Karpas-422 (cell line): Measurements from ENCODE around the gene EPB41L2. TPM values are rescaled to one million over a fixed set of nuclear protein-coding genes. Genes with fewer than 3 reads are reported as not detected.

Experiments used
- DNase-seq: peaks from one replicate; pipeline ENCODE4 v3.0.0-alpha.2; 2015
- H2AFZ ChIP-seq: fragments of 200-600 bp; sonication (generic); 2 replicates; pipeline ENCODE4 v1.6.1; 2014; ENCODE audit warnings: antibody characterized with exemption, low read length, mixed read lengths
- H3K27ac ChIP-seq: fragments of 200-600 bp; sonication (generic); 2 replicates; pipeline ENCODE4 v1.5.1; 2014; ENCODE audit warnings: mild to moderate bottlenecking, low read length, moderate library complexity
- H3K27me3 ChIP-seq: fragments of 200-600 bp; sonication (generic); 2 replicates; pipeline ENCODE4 v1.6.1; 2014; ENCODE audit warnings: low read length, mixed read lengths
- H3K36me3 ChIP-seq: fragments of 200-600 bp; sonication (generic); 2 replicates; pipeline ENCODE4 v1.6.1; 2014; ENCODE audit warnings: low read length, mixed read lengths; ENCODE audit not compliant: insufficient read depth
- H3K4me1 ChIP-seq: fragments of 200-600 bp; sonication (generic); 2 replicates; pipeline ENCODE4 v1.6.1; 2014; ENCODE audit warnings: mild to moderate bottlenecking, low read length, mixed read lengths
- H3K4me2 ChIP-seq: fragments of 200-600 bp; sonication (generic); 2 replicates; pipeline ENCODE4 v1.6.1; 2014; ENCODE audit warnings: low read length, low read depth, mild to moderate bottlenecking; ENCODE audit not compliant: poor library complexity, severe bottlenecking
- H3K4me3 ChIP-seq: fragments of 200-600 bp; sonication (generic); 2 replicates; pipeline ENCODE4 v1.5.1; 2014; ENCODE audit warnings: mild to moderate bottlenecking, antibody characterized with exemption, low read length, mixed read lengths
- H3K79me2 ChIP-seq: fragments of 200-600 bp; sonication (generic); 2 replicates; pipeline ENCODE4 v1.6.1; 2014; ENCODE audit warnings: mild to moderate bottlenecking, low read length, mixed read lengths
- H3K9ac ChIP-seq: fragments of 200-600 bp; sonication (generic); 2 replicates; pipeline ENCODE4 v1.6.0; 2014; ENCODE audit warnings: low read length
- H3K9me2 ChIP-seq: fragments of 200-600 bp; sonication (generic), shearing (Covaris generic); replicated peaks from 2 replicates; pipeline ENCODE4 v1.6.0; 2014; ENCODE audit warnings: mild to moderate bottlenecking, low read length, moderate library complexity; ENCODE audit not compliant: insufficient read depth
- H3K9me3 ChIP-seq: fragments of 300-700, 200-600 bp; sonication (generic); 2 replicates; pipeline ENCODE4 v1.6.1; 2014; ENCODE audit warnings: low read length, mixed read lengths
- H4K20me1 ChIP-seq: fragments of 200-600 bp; sonication (generic); 2 replicates; pipeline ENCODE4 v1.6.1; 2014; ENCODE audit warnings: mild to moderate bottlenecking, antibody characterized with exemption, low read length, low read depth; ENCODE audit not compliant: insufficient read depth
- total RNA-seq: library from RNA; depleted of rRNA; stranded (reverse); fragments of >200 nt; shearing (Covaris generic); gene quantifications from 2 replicates; pipeline ENCODE4 v1.2.3, GENCODE V29; 2014; ENCODE audit warnings: low replicate concordance

EPB41L2 gene
- total RNA-seq, 1 experiment from 2014 or later = 1.7 TPM

- Histone ChIP-seq H3K9me2 (no peaks in the 10 kb centered on the region), H4K20me1 (no peaks in the 10 kb centered on the region), H3K27ac (no peak overlapping the region), H3K79me2 (no peaks in the 10 kb centered on the region), H3K36me3 (no peaks in the 10 kb centered on the region), H3K4me1 (no peaks in the 10 kb centered on the region), H3K27me3 (no peaks in the 10 kb centered on the region), H3K4me2 (no peak overlapping the region), H3K4me3 (no peak overlapping the region), H3K9me3 (no peaks in the 10 kb centered on the region), H3K9ac (no peak overlapping the region), H2AFZ (no peak overlapping the region)
- DNase-seq = no peak
Measured at GRCh38 chr6:130858054-130858453, 205.0 kb downstream of the EPB41L2 start.

- Histone ChIP-seq H3K27ac (no peak overlapping the region), H3K27me3 (no peaks in the 10 kb centered on the region), H3K9ac (no peak overlapping the region), H3K4me3 (no peak overlapping the region), H3K9me2 (no peaks in the 10 kb centered on the region), H3K4me2 (no peak overlapping the region), H3K9me3 (no peaks in the 10 kb centered on the region), H3K79me2 (no peaks in the 10 kb centered on the region), H3K36me3 (no peaks in the 10 kb centered on the region), H2AFZ (no peak overlapping the region), H3K4me1 (peaks cover 4% of the 10 kb centered on the region), H4K20me1 (no peaks in the 10 kb centered on the region)
- DNase-seq = no peak
Measured at GRCh38 chr6:130853555-130854183, 209.4 kb downstream of the EPB41L2 start.

- Histone ChIP-seq H3K27me3 (no peaks in the 10 kb centered on the region), H3K4me1 (peaks cover 9% of the 10 kb centered on the region), H3K27ac (no peak overlapping the region), H3K79me2 (no peaks in the 10 kb centered on the region), H3K9ac (no peak overlapping the region), H3K9me3 (no peaks in the 10 kb centered on the region), H2AFZ (no peak overlapping the region), H4K20me1 (no peaks in the 10 kb centered on the region), H3K4me3 (no peak overlapping the region), H3K4me2 (no peak overlapping the region), H3K36me3 (no peaks in the 10 kb centered on the region), H3K9me2 (no peaks in the 10 kb centered on the region)
- no peak for DNase-seq
Measured at GRCh38 chr6:130852844-130853554, 210.0 kb downstream of the EPB41L2 start.

GRCh38 chr6:130851026-130851425 lies 212.0 kb downstream of the EPB41L2 start:
- H3K9ac ChIP-seq = no peak overlapping the region
- H3K9me2 ChIP-seq = no peaks in the 10 kb centered on the region
- no peak overlapping the region for H3K4me3 ChIP-seq
- no peaks in the 10 kb centered on the region for H3K79me2 ChIP-seq
- no peaks in the 10 kb centered on the region for H3K27me3 ChIP-seq
- H4K20me1 ChIP-seq = no peaks in the 10 kb centered on the region
- no peak for DNase-seq
- no peak overlapping the region for H3K27ac ChIP-seq
- no peak overlapping the region for H3K4me2 ChIP-seq
- peaks cover 20% of the 10 kb centered on the region for H3K4me1 ChIP-seq
- H2AFZ ChIP-seq = no peak overlapping the region
- no peaks in the 10 kb centered on the region for H3K9me3 ChIP-seq
- H3K36me3 ChIP-seq = no peaks in the 10 kb centered on the region

- Histone ChIP-seq H3K4me1 (peaks cover 20% of the 10 kb centered on the region), H3K27ac (no peak overlapping the region), H3K4me2 (no peak overlapping the region), H3K36me3 (no peaks in the 10 kb centered on the region), H3K27me3 (no peaks in the 10 kb centered on the region), H3K79me2 (no peaks in the 10 kb centered on the region), H3K9me3 (no peaks in the 10 kb centered on the region), H3K9ac (no peak overlapping the region), H2AFZ (no peak overlapping the region), H3K4me3 (no peak overlapping the region), H4K20me1 (no peaks in the 10 kb centered on the region), H3K9me2 (no peaks in the 10 kb centered on the region)
- DNase-seq = no peak
Measured at GRCh38 chr6:130849594-130849993, 213.5 kb downstream of the EPB41L2 start.

GRCh38 chr6:130848945-130849344 lies 214.1 kb downstream of the EPB41L2 start:
- Histone ChIP-seq H3K4me2 (no peak overlapping the region), H3K9ac (no peak overlapping the region), H3K27ac (no peak overlapping the region), H3K4me3 (no peak overlapping the region), H3K9me2 (no peaks in the 10 kb centered on the region), H4K20me1 (no peaks in the 10 kb centered on the region), H2AFZ (no peak overlapping the region), H3K79me2 (no peaks in the 10 kb centered on the region), H3K4me1 (peaks cover 20% of the 10 kb centered on the region), H3K27me3 (no peaks in the 10 kb centered on the region), H3K36me3 (no peaks in the 10 kb centered on the region), H3K9me3 (no peaks in the 10 kb centered on the region)
- peak; percentile 51 for DNase-seq

- no peak overlapping the region for H2AFZ ChIP-seq
- DNase-seq = peak; percentile 67
Measured at GRCh38 chr6:130847001-130847910, 215.8 kb downstream of the EPB41L2 start.

GRCh38 chr6:130846501-130846900 lies 216.5 kb downstream of the EPB41L2 start:
- no peaks in the 10 kb centered on the region for H4K20me1 ChIP-seq
- peaks cover 20% of the 10 kb centered on the region for H3K4me1 ChIP-seq
- H3K9me3 ChIP-seq = no peaks in the 10 kb centered on the region
- no peaks in the 10 kb centered on the region for H3K9me2 ChIP-seq
- DNase-seq = no peak
- H3K36me3 ChIP-seq = no peaks in the 10 kb centered on the region
- H3K79me2 ChIP-seq = no peaks in the 10 kb centered on the region
- H2AFZ ChIP-seq = no peak overlapping the region
- H3K4me2 ChIP-seq = no peak overlapping the region
- no peaks in the 10 kb centered on the region for H3K27me3 ChIP-seq
- no peak overlapping the region for H3K27ac ChIP-seq
- no peak overlapping the region for H3K9ac ChIP-seq
- H3K4me3 ChIP-seq = no peak overlapping the region

More at GRCh38 chr6:130847001-130847910, 215.8 kb downstream of the EPB41L2 start:
- no peak overlapping the region for H3K27ac ChIP-seq
- no peaks in the 10 kb centered on the region for H4K20me1 ChIP-seq
- no peaks in the 10 kb centered on the region for H3K27me3 ChIP-seq
- H3K36me3 ChIP-seq = no peaks in the 10 kb centered on the region
- no peak overlapping the region for H3K4me3 ChIP-seq
- no peak overlapping the region for H3K9ac ChIP-seq
- H3K9me3 ChIP-seq = no peaks in the 10 kb centered on the region
- H3K79me2 ChIP-seq = no peaks in the 10 kb centered on the region
- peaks cover 20% of the 10 kb centered on the region for H3K4me1 ChIP-seq
- H3K9me2 ChIP-seq = no peaks in the 10 kb centered on the region
- peak overlapping the region; percentile 35 for H3K4me2 ChIP-seq
